Measurements from ENCODE around the gene CBX4. TPM values are rescaled to one million over a fixed set of nuclear protein-coding genes. Genes with fewer than 3 reads are reported as not detected.
A peak's percentile ranks its signal among the peaks of the same experiment; 100 is the strongest.

Gene CBX4
- total and polyA plus RNA-seq, 2 of the 13 experiments (the other 11 are each of a cell fraction or from before 2014, with no cell fraction given) = 25.8 to 50.8 TPM

DNA sequence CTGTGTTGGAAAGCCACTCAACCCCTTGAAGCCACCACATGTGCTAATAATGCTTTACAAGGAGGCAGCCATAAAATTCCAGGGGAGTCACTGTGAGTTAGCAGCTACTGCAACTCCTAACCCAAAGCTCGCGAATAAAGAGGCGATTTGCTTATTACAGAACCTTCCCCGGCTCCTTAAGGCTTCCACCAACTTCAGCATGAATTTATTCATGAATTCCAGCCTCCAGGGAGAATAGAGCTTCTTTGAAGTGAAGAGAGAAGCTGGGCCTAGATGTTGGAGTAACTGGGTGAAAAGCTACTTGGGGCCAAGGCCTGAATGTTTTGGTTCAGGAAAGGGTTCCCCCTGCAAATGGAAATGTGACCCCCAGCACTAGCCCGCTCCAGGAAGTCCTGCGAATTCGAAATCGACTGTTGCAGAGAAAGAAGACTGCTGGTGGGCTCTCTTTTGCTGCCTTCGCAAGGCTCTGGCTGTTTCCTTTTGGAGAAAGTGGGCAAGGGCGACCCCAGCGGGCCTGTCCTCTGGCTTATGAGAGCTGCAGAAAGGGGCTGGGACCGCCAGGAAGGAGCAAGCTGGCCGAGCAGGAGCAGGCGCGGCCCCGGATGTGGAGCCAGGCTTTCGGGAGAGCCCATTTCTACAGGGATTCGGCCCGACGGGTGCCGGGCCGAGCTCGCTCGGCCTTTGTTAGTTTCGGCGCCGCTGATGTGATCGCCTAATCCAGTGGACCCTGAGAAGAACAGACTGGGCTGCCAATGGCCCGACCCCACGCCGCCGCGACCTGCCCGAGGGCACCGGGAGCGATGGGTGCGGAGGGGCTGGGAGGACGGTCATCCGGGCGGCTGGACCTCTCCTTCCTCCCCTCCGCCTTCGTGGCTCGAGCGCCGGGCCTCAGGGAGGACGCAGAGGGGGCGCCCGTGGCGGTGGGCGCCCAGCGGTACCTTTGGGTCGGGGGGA lies 50.0 kb downstream of the CBX4 start (continued):
- TF ChIP-seq, protein P1, sequence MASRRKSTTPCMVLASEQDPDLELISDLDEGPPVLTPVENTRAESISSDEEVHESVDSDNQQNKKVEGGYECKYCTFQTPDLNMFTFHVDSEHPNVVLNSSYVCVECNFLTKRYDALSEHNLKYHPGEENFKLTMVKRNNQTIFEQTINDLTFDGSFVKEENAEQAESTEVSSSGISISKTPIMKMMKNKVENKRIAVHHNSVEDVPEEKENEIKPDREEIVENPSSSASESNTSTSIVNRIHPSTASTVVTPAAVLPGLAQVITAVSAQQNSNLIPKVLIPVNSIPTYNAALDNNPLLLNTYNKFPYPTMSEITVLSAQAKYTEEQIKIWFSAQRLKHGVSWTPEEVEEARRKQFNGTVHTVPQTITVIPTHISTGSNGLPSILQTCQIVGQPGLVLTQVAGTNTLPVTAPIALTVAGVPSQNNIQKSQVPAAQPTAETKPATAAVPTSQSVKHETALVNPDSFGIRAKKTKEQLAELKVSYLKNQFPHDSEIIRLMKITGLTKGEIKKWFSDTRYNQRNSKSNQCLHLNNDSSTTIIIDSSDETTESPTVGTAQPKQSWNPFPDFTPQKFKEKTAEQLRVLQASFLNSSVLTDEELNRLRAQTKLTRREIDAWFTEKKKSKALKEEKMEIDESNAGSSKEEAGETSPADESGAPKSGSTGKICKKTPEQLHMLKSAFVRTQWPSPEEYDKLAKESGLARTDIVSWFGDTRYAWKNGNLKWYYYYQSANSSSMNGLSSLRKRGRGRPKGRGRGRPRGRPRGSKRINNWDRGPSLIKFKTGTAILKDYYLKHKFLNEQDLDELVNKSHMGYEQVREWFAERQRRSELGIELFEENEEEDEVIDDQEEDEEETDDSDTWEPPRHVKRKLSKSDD (CRISPR knock-in tag; IDR thresholded peaks at IDR 0.05; ENCODE audit: low read depth) = no peak; the same call in 1 of the 2 replicates
- no peak for TF ChIP-seq HCFC1 (IDR thresholded peaks at IDR 0.05; ENCODE audit: low read depth, low read length)
- TF ChIP-seq, protein P2, sequence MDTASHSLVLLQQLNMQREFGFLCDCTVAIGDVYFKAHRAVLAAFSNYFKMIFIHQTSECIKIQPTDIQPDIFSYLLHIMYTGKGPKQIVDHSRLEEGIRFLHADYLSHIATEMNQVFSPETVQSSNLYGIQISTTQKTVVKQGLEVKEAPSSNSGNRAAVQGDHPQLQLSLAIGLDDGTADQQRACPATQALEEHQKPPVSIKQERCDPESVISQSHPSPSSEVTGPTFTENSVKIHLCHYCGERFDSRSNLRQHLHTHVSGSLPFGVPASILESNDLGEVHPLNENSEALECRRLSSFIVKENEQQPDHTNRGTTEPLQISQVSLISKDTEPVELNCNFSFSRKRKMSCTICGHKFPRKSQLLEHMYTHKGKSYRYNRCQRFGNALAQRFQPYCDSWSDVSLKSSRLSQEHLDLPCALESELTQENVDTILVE (CRISPR knock-in tag; IDR thresholded peaks at IDR 0.05) = no peak
- no peak for TF ChIP-seq GATA4 (IDR thresholded peaks at IDR 0.05; ENCODE audit: borderline replicate concordance, low read depth)
- TF ChIP-seq MEIS2 (CRISPR knock-in tag; IDR thresholded peaks at IDR 0.05) = 0 out of 2 replicates have a peak, but pooled peaks have one; percentile 13
- TF ChIP-seq FOXP4 (CRISPR knock-in tag; IDR thresholded peaks at IDR 0.05) = no peak
- no peak for TF ChIP-seq SRY (CRISPR knock-in tag; IDR thresholded peaks at IDR 0.05)
- no peak for TF ChIP-seq ZSCAN21 (CRISPR knock-in tag; IDR thresholded peaks at IDR 0.05; ENCODE audit: borderline replicate concordance)
- TF ChIP-seq IKZF1 (IDR thresholded peaks at IDR 0.05) = no peak
- TF ChIP-seq ZC3H13 (CRISPR knock-in tag; IDR thresholded peaks at IDR 0.05) = 0 out of 2 replicates have a peak, but pooled peaks have one; percentile 48
- TF ChIP-seq ZNF3 (CRISPR knock-in tag; IDR thresholded peaks at IDR 0.05) = no peak
- no peak for TF ChIP-seq ZSCAN20 (CRISPR knock-in tag; IDR thresholded peaks at IDR 0.05; ENCODE audit: borderline replicate concordance)
- TF ChIP-seq ZNF704 (CRISPR knock-in tag; IDR thresholded peaks at IDR 0.05; ENCODE audit: borderline replicate concordance) = no peak
- no peak for TF ChIP-seq GATAD1 (CRISPR knock-in tag; IDR thresholded peaks at IDR 0.05)
- TF ChIP-seq DNMT3B (CRISPR knock-in tag; conservative IDR thresholded peaks at IDR 0.05) = no peak
- no peak for TF ChIP-seq ZFP90 (CRISPR knock-in tag; IDR thresholded peaks at IDR 0.05; ENCODE audit: borderline replicate concordance)
- no peak for TF ChIP-seq GZF1 (CRISPR knock-in tag; IDR thresholded peaks at IDR 0.05)
- 0 out of 2 replicates have a peak, but pooled peaks have one; percentile 47 for TF ChIP-seq REXO4 (CRISPR knock-in tag; IDR thresholded peaks at IDR 0.05; ENCODE audit: borderline replicate concordance)
- no peak; the same call in 1 of the 2 replicates for TF ChIP-seq AKAP8 (CRISPR knock-in tag; IDR thresholded peaks at IDR 0.05)
- 0 out of 2 replicates have a peak, but pooled peaks have one; percentile 14 for TF ChIP-seq ZNF33B (CRISPR knock-in tag; IDR thresholded peaks at IDR 0.05)
- TF ChIP-seq PITX1 (CRISPR knock-in tag; IDR thresholded peaks at IDR 0.05) = no peak
- TF ChIP-seq ZNF75D (CRISPR knock-in tag; IDR thresholded peaks at IDR 0.05; ENCODE audit: borderline replicate concordance) = no peak
- TF ChIP-seq JUN (CRISPR knock-in tag; IDR thresholded peaks at IDR 0.05) = no peak; the same call in 1 of the 2 replicates
